Measurements from ENCODE around the gene DNMT1.

GRCh38 chr19:10227026-10227971 is 32.5 kb upstream of the DNMT1 start:
- TF ChIP-seq POLR2A (IDR thresholded peaks at IDR 0.05) (no peak), POLR2AphosphoS5 (IDR thresholded peaks at IDR 0.05) (peak in 2 of 3 donors; percentile 15 to 31), CTCF (IDR thresholded peaks at IDR 0.05) (no peak)

Measured in breast epithelium (tissue), 3 donors.